IPS DF 4.7 (cell line): ENCODE measurements around the gene OSBP2.

ENCODE experiments used
- DNase-seq: peaks from one replicate; pipeline ENCODE4 v3.0.0-alpha.2; 2013; ENCODE audit warnings: low spot score; ENCODE audit errors: extremely low read depth

The OSBP2 gene

GRCh38 chr22:30867746-30868662 lies 173.3 kb downstream of the OSBP2 start:
- DNase-seq: no peak

- no peak for DNase-seq
Observed at GRCh38 chr22:30868663-30869385, 174.2 kb downstream of the OSBP2 start.

- DNase-seq: no peak
Observed at GRCh38 chr22:30869667-30870395, 175.2 kb downstream of the OSBP2 start.

GRCh38 chr22:30870451-30871345 lies 176.0 kb downstream of the OSBP2 start:
- no peak for DNase-seq

- DNase-seq: no peak
Observed at GRCh38 chr22:30871391-30872284, 177.0 kb downstream of the OSBP2 start.

GRCh38 chr22:30872285-30873041 lies 177.8 kb downstream of the OSBP2 start:
- no peak for DNase-seq

- DNase-seq: no peak
Observed at GRCh38 chr22:30873086-30873650, 178.5 kb downstream of the OSBP2 start.

- no peak for DNase-seq
Observed at GRCh38 chr22:30873661-30874060, 179.0 kb downstream of the OSBP2 start.

- DNase-seq: no peak
Observed at GRCh38 chr22:30874431-30875370, 180.0 kb downstream of the OSBP2 start.

GRCh38 chr22:30875481-30876215 lies 181.0 kb downstream of the OSBP2 start:
- no peak for DNase-seq

GRCh38 chr22:30876221-30876751 lies 181.6 kb downstream of the OSBP2 start:
- DNase-seq: no peak

- no peak for DNase-seq
Observed at GRCh38 chr22:30876915-30877553, 182.4 kb downstream of the OSBP2 start.

GRCh38 chr22:30877662-30878515 lies 183.2 kb downstream of the OSBP2 start:
- no peak for DNase-seq

- DNase-seq: no peak
Observed at GRCh38 chr22:30878516-30879414, 184.1 kb downstream of the OSBP2 start.
